Brain microvascular endothelial cell (primary cell): ENCODE measurements around the gene CHCHD1.

Source experiments
- DNase-seq: peaks from one replicate; pipeline ENCODE4 v3.0.0-alpha.2; 2020
- H3K27ac ChIP-seq: fragments of 250-450 bp; sonication (Bioruptor Pico); 2 replicates; pipeline ENCODE4 v1.5.1; 2020; ENCODE audit warnings: mild to moderate bottlenecking, moderate library complexity
- H3K27me3 ChIP-seq: fragments of 250-450 bp; sonication (Bioruptor Pico); replicated peaks from 2 replicates; pipeline ENCODE4 v1.5.1; 2020; ENCODE audit warnings: mild to moderate bottlenecking
- H3K36me3 ChIP-seq: fragments of 250-450 bp; sonication (Bioruptor Pico); replicated peaks from 2 replicates; pipeline ENCODE4 v1.5.1; 2020; ENCODE audit warnings: mild to moderate bottlenecking
- H3K4me3 ChIP-seq: 2 replicates; pipeline ENCODE4 v1.5.1; 2011; ENCODE audit warnings: low read depth, mild to moderate bottlenecking, control low read depth, low read length, moderate library complexity
- in situ Hi-C: cut with HindIII; loops from 2 replicates; pipeline ENCODE4 v1.10.0; 2017; ENCODE audit warnings: low sequenced_read_pairs, low pct_ligation_motif_present
- TF ChIP-seq, protein P1 (sequence below): IDR thresholded peaks from 2 replicates; pipeline ENCODE4 v1.5.1; 2011; ENCODE audit warnings: low read depth, mild to moderate bottlenecking, moderate library complexity, low read length, control low read depth, inconsistent platforms; ENCODE audit errors: missing control alignments

The CHCHD1 gene

DNA sequence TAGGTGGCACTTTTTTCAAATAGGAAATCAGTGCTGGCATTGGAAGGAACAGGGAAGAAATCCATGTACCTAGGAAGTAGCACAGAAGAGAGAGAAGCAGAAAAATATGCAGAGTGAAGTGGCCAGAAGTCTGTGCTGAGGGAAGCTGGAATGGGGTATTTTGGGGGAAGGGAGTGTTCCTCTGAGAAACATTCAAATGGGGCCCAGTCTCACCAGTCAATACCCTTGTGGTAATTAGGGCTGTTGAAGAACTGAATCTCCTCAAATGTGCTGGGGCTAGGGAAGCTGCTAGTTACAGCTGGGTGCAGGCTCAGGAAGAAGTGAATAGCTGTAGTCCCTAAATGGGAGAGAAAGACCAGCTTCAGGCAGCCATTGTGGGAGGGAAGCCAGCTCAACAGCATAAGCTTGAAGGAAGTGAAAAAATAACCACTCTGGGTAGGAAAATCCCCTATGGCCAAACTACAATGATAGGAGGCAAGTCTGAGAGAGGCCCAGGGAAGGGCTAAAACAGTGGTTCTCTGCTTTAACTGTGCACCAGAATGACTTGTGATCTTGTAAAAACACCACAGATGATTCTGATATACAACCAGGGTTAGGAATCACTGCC is 21.9 kb downstream of the CHCHD1 start:
- no peaks in the 10 kb centered on the region for H3K27me3 ChIP-seq
- TF ChIP-seq, protein P1, sequence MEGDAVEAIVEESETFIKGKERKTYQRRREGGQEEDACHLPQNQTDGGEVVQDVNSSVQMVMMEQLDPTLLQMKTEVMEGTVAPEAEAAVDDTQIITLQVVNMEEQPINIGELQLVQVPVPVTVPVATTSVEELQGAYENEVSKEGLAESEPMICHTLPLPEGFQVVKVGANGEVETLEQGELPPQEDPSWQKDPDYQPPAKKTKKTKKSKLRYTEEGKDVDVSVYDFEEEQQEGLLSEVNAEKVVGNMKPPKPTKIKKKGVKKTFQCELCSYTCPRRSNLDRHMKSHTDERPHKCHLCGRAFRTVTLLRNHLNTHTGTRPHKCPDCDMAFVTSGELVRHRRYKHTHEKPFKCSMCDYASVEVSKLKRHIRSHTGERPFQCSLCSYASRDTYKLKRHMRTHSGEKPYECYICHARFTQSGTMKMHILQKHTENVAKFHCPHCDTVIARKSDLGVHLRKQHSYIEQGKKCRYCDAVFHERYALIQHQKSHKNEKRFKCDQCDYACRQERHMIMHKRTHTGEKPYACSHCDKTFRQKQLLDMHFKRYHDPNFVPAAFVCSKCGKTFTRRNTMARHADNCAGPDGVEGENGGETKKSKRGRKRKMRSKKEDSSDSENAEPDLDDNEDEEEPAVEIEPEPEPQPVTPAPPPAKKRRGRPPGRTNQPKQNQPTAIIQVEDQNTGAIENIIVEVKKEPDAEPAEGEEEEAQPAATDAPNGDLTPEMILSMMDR = no peak
- H3K36me3 ChIP-seq = peaks cover 84% of the 10 kb centered on the region
- H3K4me3 ChIP-seq = no peak overlapping the region
- no peak for DNase-seq
- in situ Hi-C loops = no loop called here
- no peak overlapping the region for H3K27ac ChIP-seq

DNA sequence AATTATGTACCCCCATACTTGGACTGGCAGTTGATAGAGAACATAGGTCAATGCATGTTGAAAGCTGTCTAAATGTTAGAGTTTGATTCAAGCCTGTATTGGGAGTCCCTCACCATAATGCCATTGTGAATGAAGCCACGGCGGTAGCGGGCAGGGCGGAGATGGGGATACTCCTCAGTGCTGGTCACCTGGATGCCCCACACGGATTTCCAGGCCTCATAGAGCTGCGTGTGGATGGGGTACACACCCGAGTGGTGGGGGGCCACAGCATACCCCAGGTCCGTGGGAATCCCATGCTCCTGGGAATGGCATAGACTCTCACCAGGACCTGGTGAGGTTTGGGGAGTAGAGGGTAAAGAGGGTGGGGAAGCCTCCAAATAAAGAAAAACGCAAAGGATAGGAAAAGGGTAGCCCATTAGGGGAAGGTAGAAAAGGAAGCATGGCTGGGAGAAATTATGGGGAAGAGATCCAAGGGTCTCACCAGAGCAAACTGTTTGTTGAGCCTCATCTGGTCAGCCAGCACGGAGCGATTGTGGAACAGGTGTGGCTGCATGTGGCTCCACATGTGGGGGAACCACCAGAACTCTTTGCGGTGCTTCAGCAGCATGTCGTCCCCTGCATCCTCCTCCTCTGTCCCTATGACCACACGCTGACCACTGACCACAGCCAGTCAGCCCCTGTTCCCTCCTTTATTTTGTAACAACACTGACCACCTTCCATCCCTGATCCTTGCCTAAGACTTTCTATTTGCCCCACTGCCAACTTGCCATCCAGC is 24.5 kb downstream of the CHCHD1 start:
- Histone ChIP-seq H3K36me3 (peaks cover 61% of the 10 kb centered on the region), H3K4me3 (no peak overlapping the region), H3K27me3 (no peaks in the 10 kb centered on the region), H3K27ac (no peak overlapping the region)
- no peak for DNase-seq
- in situ Hi-C loops = no loop called here
- TF ChIP-seq, protein P1 = no peak

DNA sequence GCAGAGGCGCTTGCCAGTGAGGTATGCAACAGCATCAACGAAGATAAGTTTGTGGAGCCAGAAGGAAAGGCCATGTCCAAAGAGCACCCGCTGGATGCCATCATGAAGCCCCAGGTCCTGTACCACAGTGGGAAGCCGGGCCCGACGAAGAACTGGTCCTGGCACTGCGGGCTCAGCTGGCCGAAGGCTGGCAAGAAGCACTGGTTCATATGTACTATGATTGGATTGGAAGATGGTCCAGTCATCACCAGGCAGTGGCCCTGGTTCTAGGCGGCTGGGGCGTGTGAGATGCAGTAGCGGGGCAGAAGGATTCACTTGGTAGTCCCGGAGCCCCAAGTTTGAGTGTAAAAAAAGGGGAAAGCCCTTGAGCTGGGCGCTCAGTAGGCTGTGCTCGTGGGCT is 25.6 kb downstream of the CHCHD1 start:
- H3K36me3 ChIP-seq = peaks cover 50% of the 10 kb centered on the region
- TF ChIP-seq, protein P1 = no peak
- in situ Hi-C loops = no loop called here
- no peak overlapping the region for H3K27ac ChIP-seq
- no peaks in the 10 kb centered on the region for H3K27me3 ChIP-seq
- H3K4me3 ChIP-seq = no peak overlapping the region
- no peak for DNase-seq

DNA sequence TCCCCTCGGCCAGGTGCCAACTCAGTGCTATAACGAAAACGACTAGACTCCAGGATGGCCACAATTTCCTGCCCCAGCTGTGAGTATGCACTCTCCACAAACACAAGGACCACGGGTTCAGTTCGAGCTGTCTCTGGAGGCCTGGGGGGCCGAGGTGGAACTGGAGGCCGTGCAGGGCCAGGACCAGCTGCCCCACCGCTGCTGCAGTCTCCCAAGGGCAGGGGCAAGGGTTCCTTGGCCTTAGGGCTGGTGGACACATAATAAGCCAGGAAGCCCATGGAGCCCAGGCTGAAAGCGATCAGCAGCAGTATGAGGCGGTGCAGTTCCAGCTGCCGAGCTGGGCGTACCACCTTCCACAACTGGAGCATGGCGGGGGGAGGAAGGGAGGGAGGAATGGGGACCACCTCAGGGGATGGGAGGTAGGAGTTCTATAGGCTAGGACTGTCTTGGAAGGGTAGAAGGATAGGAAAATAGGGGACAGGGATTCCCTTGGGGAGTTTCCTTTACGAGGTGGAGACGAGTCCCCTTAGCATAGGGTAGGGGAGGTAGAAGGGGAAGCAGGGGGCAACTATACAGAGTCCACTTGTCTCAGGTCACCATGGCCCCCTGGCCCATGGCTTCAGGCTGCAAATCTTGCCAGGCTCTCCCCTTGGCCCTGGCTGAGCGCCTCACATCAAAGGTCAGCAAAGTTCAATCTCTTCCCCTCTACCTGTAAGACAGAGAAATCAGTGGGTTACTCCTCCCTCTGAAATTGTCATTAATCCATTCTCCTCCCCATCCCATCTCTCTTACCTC is 26.4 kb downstream of the CHCHD1 start:
- Histone ChIP-seq H3K4me3 (no peak overlapping the region), H3K36me3 (peaks cover 43% of the 10 kb centered on the region), H3K27ac (no peak overlapping the region)

DNA sequence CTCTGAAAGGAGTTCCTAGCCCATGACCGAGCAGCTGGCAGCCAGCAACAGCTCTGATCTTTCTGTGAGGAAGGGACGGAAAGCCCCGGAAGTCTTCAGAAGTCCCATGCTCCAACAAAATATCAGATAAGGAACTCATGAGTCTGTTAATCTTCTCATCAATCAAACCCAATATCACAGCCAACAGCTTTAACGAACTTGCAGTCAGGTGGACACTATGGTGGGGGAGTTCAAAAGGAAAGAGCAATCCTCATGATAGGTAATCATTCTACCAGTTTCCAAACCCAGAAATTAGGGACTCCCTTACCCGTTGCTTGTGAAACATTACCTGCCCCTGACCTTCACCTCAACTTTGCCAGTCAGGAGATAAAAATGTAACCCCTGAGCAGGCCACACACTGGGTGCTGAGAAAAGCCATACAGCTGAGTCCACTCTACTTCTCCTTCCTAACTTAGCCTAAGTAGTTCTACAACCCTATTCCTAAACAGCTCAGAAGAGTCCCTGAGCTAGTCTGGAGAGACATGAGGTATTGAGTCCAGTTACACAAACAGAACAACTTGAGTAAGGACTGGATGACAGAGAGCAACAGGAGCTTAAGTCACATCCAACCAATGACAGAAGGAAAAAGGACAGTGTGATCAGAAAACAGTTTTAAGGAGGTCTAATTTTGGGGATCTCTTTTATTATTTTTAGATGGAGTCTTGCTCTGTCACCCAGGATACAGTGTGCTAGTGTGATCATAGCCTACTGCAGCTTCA is 27.4 kb downstream of the CHCHD1 start:
- TF ChIP-seq, protein P1 = no peak
- no peaks in the 10 kb centered on the region for H3K27me3 ChIP-seq
- no peak overlapping the region for H3K27ac ChIP-seq
- in situ Hi-C loops = no loop called here
- peaks cover 34% of the 10 kb centered on the region for H3K36me3 ChIP-seq
- DNase-seq = no peak
- H3K4me3 ChIP-seq = no peak overlapping the region

More for the DNA sequence above, 26.4 kb downstream of the CHCHD1 start:
- TF ChIP-seq, protein P1 = no peak
- no peaks in the 10 kb centered on the region for H3K27me3 ChIP-seq
- DNase-seq = no peak
- in situ Hi-C loops = no loop called here
